Left cardiac atrium (tissue), 4 donors: Measurements from ENCODE around the gene GEMIN4. TPM values are rescaled to one million over a fixed set of nuclear protein-coding genes. Genes with fewer than 3 reads are reported as not detected.
A peak's percentile ranks its signal among the peaks of the same experiment; 100 is the strongest.
"Not testable (repeated sequence)": the region's sequence is repeated elsewhere in the genome, so short reads cannot be mapped to it uniquely, and the experiment has no call there.

Source experiments
- ATAC-seq, 2 donors: fragments of 200-7000 bp; cut with Tn5 transposase; one replicate each; pipeline ENCODE4 v1.9.1; 2020; ENCODE audit warnings: mild to moderate bottlenecking in 2 of 2, moderate library complexity in 2 of 2
- DNase-seq: peaks from one replicate; pipeline ENCODE4 v3.0.0-alpha.2; 2020
- intact Hi-C, 2 donors: fragments of 100-400 bp; cut with DNase I; formaldehyde crosslinking; loops; one replicate each; pipeline versions ENCODE4 v1.14.1 to v1.15.1; 2022 to 2023
- total RNA-seq, 2 donors: library from RNA; stranded (reverse); fragmentation: NEBNext Ultra II Directional; extraction: Animal tissue kit (Norgen Biotek cat#: 25700); gene quantifications; one replicate each; pipeline ENCODE4 v1.2.1, GENCODE V29; 2021
- donor health status: DM: no; HTN: yes; CAD: no.
- donor health status: DM: no; HTN: yes; CAD: no; lungs with severe emphysema.
- donor health status: DM: yes; HTN: yes; CAD: no.
- donor health status: Dilated cardiomyopathy.

GEMIN4 gene
- total RNA-seq, 2 donors from 2014 or later: 11.8 to 15.4 TPM

DNA sequence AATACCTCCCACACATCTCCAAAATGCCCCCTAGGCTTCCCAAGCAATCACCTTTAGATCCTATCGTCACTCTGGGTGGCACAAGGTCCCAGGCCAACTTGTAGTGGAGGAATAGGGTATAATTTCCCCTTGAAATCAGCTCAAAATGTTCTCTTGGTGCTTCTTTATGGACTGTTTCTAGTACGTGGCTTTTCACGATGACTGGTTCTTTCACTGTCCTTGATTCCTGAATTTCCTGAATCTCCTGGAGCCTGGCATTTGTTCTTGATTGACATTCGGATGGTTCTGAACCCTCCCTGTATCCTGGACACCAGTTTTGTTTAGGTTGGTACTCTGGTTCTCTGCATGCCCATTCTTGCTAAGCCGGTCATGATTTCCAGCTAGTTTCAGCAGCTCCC, 30.5 kb downstream of the GEMIN4 start:
- ATAC-seq: no peak
- intact Hi-C loops: no loop called here
- DNase-seq: no peak

DNA sequence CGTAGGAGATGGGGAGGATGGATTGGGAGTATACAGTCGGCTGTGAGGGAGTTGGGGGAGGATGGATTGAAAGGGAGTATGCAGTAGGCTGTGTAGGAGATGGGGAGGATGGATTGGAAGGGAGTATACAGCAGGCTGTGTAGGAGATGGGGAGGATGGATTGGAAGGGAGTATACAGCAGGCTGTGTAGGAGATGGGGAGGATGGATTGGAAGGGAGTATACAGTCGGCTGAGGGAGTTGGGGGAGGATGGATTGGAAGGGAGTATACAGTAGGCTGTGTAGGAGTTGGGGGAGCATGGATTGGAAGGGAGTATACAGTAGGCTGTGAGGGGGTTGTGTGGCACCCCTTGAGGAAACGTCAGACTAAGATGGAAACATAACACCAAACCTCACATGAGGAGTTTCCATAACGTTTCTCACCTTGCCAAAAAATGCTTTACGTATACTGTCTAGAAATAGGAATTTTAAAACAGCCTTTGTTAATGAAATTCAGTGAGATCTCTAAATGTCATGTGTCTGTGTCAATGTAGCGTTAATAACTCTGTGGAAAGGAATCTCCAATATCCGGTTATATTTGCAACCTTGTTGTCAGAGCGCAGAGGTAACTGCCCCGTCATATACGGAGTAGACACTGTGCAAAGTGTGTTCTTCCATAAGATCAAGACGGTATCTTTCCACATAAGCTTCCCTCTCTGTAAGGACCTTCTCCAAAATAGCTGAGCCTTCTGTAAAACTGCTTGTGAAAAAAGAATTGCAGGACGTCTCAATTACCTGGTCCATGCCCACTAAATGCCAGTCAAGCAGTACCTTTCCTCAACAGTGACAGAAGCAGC, 31.1 kb downstream of the GEMIN4 start:
- DNase-seq (no peak), ATAC-seq (no peak)
- intact Hi-C loops: no loop called here

DNA sequence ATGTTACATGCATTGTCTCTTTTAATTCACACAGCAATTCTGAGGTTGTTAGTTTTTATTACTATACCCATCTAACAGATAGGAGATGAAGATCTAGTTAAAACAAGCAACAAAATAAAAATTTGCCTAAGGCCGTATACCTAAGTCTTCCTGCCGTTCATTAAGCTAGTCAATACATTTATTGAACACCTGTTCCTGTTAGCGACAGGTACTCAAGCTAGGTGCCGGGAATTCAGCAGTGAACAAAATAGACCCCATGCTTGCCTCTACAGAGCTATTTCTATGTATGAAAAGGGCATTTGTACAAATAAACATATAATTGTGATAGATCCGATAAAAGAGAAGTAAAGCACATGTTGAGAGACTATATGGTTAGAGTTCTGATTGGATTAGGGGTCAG, 34.0 kb downstream of the GEMIN4 start:
- ATAC-seq: no peak
- DNase-seq: no peak
- intact Hi-C loops: no loop called here

DNA sequence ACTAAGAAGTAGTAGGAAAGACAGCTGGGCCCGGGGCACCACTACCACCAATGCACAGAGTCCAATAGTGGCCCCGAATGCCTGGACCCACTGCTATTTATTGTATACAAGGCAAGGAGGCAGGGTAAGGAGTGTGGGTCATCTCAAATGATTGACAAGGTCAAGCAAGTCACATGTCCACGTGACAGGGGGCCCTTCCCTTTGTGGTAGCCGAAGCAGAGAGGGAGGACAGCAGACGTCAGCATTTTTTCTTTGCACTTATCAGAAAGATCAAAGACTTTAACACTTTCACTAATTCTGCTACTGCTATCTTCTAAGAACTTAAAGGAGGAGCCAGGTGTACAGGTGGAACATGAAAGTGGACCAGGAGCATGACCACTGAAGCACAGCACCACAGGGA, 43.9 kb downstream of the GEMIN4 start:
- DNase-seq (no peak), ATAC-seq (no peak)
- intact Hi-C loops: no loop called here

DNA sequence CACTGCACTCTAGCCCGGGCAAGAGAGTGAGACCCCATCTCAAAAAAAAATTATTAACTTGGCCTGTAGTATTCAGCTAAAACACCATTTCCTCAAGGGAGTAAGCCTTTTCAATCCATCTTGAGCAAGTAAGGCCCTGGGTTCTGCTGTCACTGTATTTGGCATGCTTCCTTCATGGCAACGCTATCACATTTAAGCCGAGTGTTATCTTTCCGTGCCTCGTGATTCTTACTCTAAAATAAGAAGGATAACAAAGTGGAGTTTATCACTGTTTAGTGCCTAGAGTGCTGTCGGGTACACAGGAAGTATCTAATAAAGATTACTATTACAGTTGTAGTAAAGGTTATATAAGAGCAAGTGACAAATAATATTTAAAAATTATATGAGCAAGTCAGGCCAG, 46.2 kb downstream of the GEMIN4 start:
- ATAC-seq: peak; percentile 58 to 73
- intact Hi-C loops: no loop called here
- DNase-seq: peak; percentile 44

DNA sequence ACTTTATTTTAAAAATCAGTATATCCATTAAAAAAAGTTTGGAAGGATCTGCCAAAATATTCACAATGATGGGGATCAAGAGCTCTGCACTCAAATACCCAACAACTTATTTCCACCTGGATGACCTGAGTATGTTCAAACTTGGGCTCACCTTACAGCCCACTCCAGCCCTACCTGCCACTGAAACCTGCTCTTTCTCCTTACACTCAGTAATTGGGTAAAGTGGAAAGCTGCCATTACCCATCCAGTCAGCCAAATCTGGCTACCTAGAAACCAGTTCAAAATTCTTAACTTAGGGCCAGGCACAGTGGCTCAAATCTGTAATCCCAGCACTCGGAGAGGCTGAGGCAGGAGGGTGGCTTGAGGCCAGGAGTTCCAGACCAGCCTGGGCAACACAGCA, 47.1 kb downstream of the GEMIN4 start:
- intact Hi-C loops: no loop called here
- DNase-seq (no peak), ATAC-seq (no peak)

DNA sequence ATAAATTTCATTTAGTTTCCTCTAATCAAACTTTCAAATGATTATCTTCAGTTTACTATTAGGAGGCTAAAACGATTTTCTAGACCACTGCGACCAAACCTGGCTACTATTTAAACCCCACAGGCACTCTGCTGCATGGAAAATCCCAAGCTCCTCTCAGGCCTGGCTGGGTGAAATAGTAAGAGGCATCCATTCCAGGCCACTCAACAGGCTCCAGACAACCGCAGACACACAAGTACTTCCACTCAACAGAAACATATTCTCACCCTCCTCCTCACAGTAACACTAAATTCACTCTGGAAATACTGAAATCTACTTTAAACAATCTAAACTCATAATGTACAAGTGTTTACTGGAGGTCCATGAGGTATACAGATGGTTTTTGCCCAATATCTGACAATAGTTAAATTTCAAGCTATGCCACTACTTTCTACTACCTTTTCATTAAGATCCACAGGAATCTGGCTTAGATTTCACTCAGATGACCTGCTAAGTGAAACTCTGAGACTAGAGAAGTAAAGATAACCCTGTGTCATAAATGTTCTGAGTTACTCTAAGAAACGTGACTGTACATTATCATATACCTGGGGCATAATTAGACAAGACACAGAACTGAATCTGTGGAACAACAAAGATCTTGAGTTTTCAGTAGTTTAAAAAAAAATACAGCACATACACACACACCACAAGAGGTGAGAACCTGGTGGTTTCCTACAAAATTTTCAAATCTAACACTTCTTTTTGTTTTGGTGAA, 47.8 kb downstream of the GEMIN4 start:
- ATAC-seq (peak; percentile 17 to 60), DNase-seq (no peak)
- intact Hi-C loops: no loop called here

DNA sequence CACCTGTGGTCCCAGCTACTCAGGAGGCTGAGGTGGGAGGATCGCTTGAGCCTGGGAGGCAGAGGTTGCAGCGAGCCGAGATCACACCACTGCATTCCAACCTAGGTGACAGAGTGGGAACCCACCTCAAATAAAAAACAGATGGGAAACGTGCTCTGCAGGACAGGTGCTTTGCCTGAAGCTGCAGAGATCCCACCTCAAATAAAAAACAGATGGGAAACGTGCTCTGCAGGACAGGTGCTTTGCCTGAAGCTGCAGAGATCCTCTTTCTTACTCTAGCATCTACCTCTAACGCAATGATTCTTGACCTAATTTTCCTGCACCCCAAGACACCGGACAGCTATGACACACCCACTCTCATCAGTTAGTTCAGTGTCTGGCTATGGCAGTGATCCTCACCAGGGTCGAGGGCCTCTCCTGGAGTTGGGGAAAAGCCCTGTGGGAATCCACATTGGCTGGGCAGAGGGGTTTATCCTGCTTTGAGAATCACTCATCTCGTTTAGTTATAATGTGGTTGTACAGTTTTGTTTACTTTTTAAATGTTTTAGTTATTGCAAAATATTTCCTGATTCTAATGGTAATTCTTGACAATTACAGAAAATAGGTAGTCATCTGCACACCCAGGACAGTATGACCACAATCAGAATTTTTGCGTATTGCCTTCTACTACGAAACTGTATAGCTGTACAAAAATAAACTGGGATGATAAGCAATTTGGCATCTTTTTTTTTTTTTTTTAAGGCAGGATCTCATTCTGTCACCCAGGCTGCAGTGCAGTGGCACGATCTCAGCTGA, 48.8 kb downstream of the GEMIN4 start:
- intact Hi-C loops: no loop called here
- ATAC-seq (no peak), DNase-seq (no peak)

DNA sequence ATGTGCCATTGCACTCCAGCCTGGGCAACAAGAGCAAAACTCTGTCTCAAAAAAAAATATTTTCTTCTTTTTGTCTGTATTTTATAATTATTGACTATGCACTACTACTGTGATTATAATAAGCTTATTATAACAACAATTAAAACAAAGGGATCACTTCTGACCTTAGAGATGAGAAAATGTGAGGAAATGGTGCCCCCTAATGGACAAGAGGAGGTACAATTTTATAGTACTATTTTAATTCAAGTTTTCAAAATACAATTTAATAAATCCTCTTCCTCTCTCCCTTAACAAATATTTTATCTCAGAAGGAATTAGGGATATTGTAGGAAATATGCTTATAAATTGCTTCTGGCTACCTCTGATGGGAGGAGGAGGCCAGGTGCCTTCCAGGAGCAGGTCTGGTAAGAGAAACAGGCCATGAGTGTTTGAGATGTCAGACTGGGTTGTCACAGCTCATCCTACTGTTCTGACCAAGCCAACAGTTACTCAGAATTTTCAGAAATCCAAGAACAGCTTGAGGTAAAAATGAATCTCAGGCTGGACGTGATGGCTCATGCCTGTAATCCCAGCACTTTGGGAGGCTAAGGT, 51.5 kb downstream of the GEMIN4 start:
- DNase-seq (no peak), ATAC-seq (peak; percentile 50 to 53)
- intact Hi-C loops: loop anchor here in 1 of 2 donors (2.0 kb wide), 1 partner anchor 288 kb away; no protein-coding TSS in a partner anchor

DNA sequence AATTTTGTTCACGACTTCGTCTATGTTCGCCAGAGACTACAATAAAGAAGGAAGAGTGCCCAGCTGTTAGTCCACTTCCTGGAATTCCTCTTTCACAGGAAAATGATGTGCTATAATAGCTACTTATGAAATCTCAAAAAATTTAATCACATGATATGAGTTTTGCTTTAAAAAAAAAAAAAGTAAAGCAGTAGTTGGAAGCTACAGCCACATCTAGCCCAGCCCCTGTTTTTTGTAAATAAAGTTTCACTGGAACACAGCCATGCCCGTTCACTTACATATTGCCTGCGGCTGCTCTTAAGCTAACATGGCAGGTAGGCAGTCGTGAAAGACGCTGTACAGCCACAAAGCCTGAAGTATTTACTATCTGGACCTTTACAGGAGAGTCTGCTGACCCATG, 52.7 kb downstream of the GEMIN4 start:
- no peak for DNase-seq
- ATAC-seq: no peak
- intact Hi-C loops: loop anchor here in 1 of 2 donors (5.0 kb wide), 1 partner anchor 287 kb away; a partner anchor contains a TSS

DNA sequence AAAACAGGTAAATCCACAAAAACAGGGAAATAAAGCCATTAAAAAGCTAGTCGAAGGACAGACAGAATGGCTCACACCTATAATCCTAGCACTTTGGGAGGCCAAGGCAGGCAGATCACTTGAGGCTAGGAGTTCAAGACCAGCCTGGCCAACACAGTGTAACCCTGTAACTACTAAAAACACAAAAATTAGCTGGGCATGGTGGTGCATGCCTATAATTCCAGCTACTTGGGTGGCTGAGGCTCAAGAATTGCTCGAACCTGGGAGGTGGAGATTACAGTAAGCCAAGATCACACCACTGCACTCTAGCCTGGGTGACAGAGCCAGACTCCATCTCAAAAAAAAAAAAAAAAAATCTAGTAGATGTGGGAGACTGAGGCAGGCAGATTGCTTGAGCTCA, 54.0 kb downstream of the GEMIN4 start:
- ATAC-seq, DNase-seq: not testable (repeated sequence)
- intact Hi-C loops: loop anchor here in 1 of 2 donors (5.0 kb wide), 1 partner anchor 286 kb away; a partner anchor contains a TSS

DNA sequence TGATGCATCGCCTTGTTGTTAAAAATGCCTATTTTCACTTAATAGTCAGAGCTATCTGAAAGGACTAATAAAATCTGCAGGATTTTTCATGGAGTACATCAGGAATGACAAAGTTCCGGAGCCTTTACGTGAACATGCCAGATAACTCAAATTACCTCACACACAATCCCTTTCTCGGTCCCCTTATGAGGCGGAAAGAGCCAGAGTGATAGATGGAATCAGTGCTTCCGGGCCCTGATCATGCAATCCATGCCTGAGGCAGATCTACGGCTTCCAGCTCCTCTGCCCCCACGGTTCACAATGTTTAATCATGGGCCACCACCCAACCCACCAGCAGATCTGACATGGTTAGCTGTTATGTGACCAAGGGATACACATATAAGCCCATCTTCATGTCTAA, 54.4 kb downstream of the GEMIN4 start:
- ATAC-seq (no peak), DNase-seq (no peak)
- intact Hi-C loops: loop anchor here in 1 of 2 donors (5.0 kb wide), 1 partner anchor 285 kb away; a partner anchor contains a TSS

DNA sequence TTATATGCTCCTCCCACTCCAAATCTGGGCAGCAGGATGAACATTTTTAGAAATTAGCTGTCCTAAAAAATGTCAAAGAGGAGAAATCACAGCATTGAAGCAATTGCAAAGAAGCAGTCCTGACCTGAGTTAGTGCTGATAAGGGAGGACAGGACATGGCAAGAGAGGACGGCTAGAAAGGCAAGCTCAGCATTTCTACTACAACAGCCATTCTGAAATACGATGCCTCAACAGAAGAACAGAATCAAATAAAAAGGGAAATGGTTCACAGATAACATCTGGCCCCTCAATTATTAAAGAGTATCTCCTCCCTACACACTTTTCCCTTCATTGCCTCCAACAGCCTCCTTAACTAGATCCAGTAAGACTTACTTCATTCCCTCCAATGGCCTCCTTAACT, 55.7 kb downstream of the GEMIN4 start:
- intact Hi-C loops: loop anchor here in 1 of 2 donors (5.0 kb wide), 1 partner anchor 284 kb away; a partner anchor contains a TSS
- DNase-seq (no peak), ATAC-seq (no peak)

Other genes starting within 250 kb of the GEMIN4 start
- 10 to 100 TPM; 39.7 to 61.9 TPM for gene VPS53, start 37.4 kb downstream of the GEMIN4 start, total RNA-seq
- 1 to 10 TPM; 4.8 to 8.3 TPM for gene TLCD3A, start 19.7 kb downstream of the GEMIN4 start, total RNA-seq
- 10 to 100 TPM; 32.7 to 41.1 TPM for gene GLOD4, start 30.0 kb upstream of the GEMIN4 start, total RNA-seq
- 10 to 100 TPM; 14.9 to 17.7 TPM for gene MRM3, start 30.1 kb upstream of the GEMIN4 start, total RNA-seq
- 10 to 100 TPM; 16.7 to 20.8 TPM for gene NXN, start 227.5 kb upstream of the GEMIN4 start, total RNA-seq
- gene TIMM22, start 244.9 kb upstream of the GEMIN4 start, total RNA-seq: 10 to 100 TPM; 13.2 to 15.6 TPM